H9 (cell line): ENCODE results near the gene CNOT4. TPM values are rescaled to one million over a fixed set of nuclear protein-coding genes. Genes with fewer than 3 reads are reported as not detected.

Source experiments
- DNase-seq: peaks from one replicate; pipeline ENCODE4 v3.0.0-alpha.2; 2017
- H2AFZ ChIP-seq: one replicate; pipeline ENCODE4 v1.6.1; 2013; ENCODE audit warnings: mild to moderate bottlenecking, low read length, control low read depth, moderate library complexity
- H2AK5ac ChIP-seq: 2 replicates; pipeline ENCODE4 v1.6.1; 2013; ENCODE audit warnings: low read length, control low read depth, mixed read lengths; ENCODE audit not compliant: insufficient read length
- H2BK120ac ChIP-seq: one replicate; pipeline ENCODE4 v1.6.1; 2013; ENCODE audit warnings: low read depth, mild to moderate bottlenecking, low read length, control low read depth, inconsistent platforms; ENCODE audit not compliant: poor library complexity, severe bottlenecking
- H2BK12ac ChIP-seq: 2 replicates; pipeline ENCODE4 v1.6.1; 2013; ENCODE audit warnings: low read length, control low read depth, mixed read lengths, low read depth; ENCODE audit not compliant: insufficient read length
- H2BK15ac ChIP-seq: 2 replicates; pipeline ENCODE4 v1.6.1; 2013; ENCODE audit warnings: low read depth, low read length, control low read depth
- H2BK20ac ChIP-seq: one replicate; pipeline ENCODE4 v1.6.1; 2013; ENCODE audit warnings: low read depth, mild to moderate bottlenecking, low read length, control low read depth, inconsistent platforms; ENCODE audit not compliant: poor library complexity, severe bottlenecking
- H2BK5ac ChIP-seq: 2 replicates; pipeline ENCODE4 v1.6.1; 2013; ENCODE audit warnings: low read length, control low read depth, mixed read lengths; ENCODE audit not compliant: insufficient read length
- H3K14ac ChIP-seq: 2 replicates; pipeline ENCODE4 v1.6.1; 2013; ENCODE audit warnings: low read length, control low read depth; ENCODE audit not compliant: insufficient read depth
- H3K18ac ChIP-seq: 2 replicates; pipeline ENCODE4 v1.6.1; 2013; ENCODE audit warnings: low read depth, mild to moderate bottlenecking, mixed read lengths, low read length, control low read depth; ENCODE audit not compliant: insufficient read length
- H3K23ac ChIP-seq: 2 replicates; pipeline ENCODE4 v1.6.1; 2013; ENCODE audit warnings: low read length, control low read depth, mixed read lengths, low read depth; ENCODE audit not compliant: insufficient read length
- H3K23me2 ChIP-seq: 2 replicates; pipeline ENCODE4 v1.6.1; 2013; ENCODE audit warnings: low read depth, mild to moderate bottlenecking, mixed read lengths, low read length, control low read depth; ENCODE audit not compliant: insufficient read length, poor library complexity, severe bottlenecking
- H3K27ac ChIP-seq: 2 replicates; pipeline ENCODE4 v1.5.1; 2013; ENCODE audit warnings: low read length, control low read depth, mixed read lengths, low read depth; ENCODE audit not compliant: insufficient read length
- H3K27me3 ChIP-seq: 2 replicates; pipeline ENCODE4 v1.6.1; 2013; ENCODE audit warnings: low read length, control low read depth, inconsistent platforms; ENCODE audit not compliant: insufficient read depth
- H3K4ac ChIP-seq: 2 replicates; pipeline ENCODE4 v1.6.1; 2013; ENCODE audit warnings: low read depth, mild to moderate bottlenecking, control low read depth, inconsistent platforms, low read length, moderate library complexity
- H3K4me1 ChIP-seq: 2 replicates; pipeline ENCODE4 v1.6.1; 2013; ENCODE audit warnings: low read length, control low read depth, inconsistent platforms; ENCODE audit not compliant: insufficient read depth
- H3K4me2 ChIP-seq: 2 replicates; pipeline ENCODE4 v1.6.1; 2013; ENCODE audit warnings: low read length, control low read depth, mixed read lengths; ENCODE audit not compliant: insufficient read length, insufficient read depth
- H3K56ac ChIP-seq: 2 replicates; pipeline ENCODE4 v1.6.1; 2013; ENCODE audit warnings: low read depth, mild to moderate bottlenecking, mixed read lengths, low read length, control low read depth; ENCODE audit not compliant: insufficient read length
- H3K79me1 ChIP-seq: 2 replicates; pipeline ENCODE4 v1.6.1; 2013; ENCODE audit warnings: low read depth, mild to moderate bottlenecking, moderate library complexity, low read length, control low read depth, inconsistent platforms; ENCODE audit not compliant: insufficient read depth, poor library complexity, severe bottlenecking
- H3K79me2 ChIP-seq: 2 replicates; pipeline ENCODE4 v1.6.1; 2013; ENCODE audit warnings: low read length, control low read depth, inconsistent platforms; ENCODE audit not compliant: insufficient read depth
- H3K9ac ChIP-seq: 2 replicates; pipeline ENCODE4 v1.6.1; 2013; ENCODE audit warnings: low read length, control low read depth, mixed read lengths; ENCODE audit not compliant: insufficient read length; ENCODE audit errors: extremely low read depth
- H3K9me3 ChIP-seq: one replicate; pipeline ENCODE4 v1.6.1; 2013; ENCODE audit warnings: low read depth, low read length, inconsistent platforms; ENCODE audit not compliant: control insufficient read depth
- H3T11ph ChIP-seq: one replicate; pipeline ENCODE4 v1.6.1; 2013; ENCODE audit warnings: mild to moderate bottlenecking, low read length, control low read depth, inconsistent platforms
- H4K20me1 ChIP-seq: one replicate; pipeline ENCODE4 v1.6.1; 2013; ENCODE audit not compliant: control insufficient read depth, insufficient read length, insufficient read depth
- H4K5ac ChIP-seq: 2 replicates; pipeline ENCODE4 v1.6.1; 2013; ENCODE audit warnings: low read depth, mild to moderate bottlenecking, mixed read lengths, low read length, control low read depth; ENCODE audit not compliant: insufficient read length
- H4K8ac ChIP-seq: replicated peaks from 2 replicates; pipeline ENCODE4 v1.6.1; 2013; ENCODE audit warnings: low read length, control low read depth, mixed read lengths, low read depth; ENCODE audit not compliant: insufficient read length
- H4K91ac ChIP-seq: 2 replicates; pipeline ENCODE4 v1.6.1; 2013; ENCODE audit warnings: low read depth, mild to moderate bottlenecking, moderate library complexity, mixed read lengths, low read length, control low read depth; ENCODE audit not compliant: insufficient read length
- H3K27ac Mint-ChIP-seq, 3 experiments: 2 replicates in 2 of 3; 3 replicates in 1 of 3; pipeline ENCODE4 v1.8.0; 2020 to 2021; ENCODE audit warnings: mixed read lengths in 3 of 3, mild to moderate bottlenecking in 1 of 3, moderate library complexity in 1 of 3
- H3K27me3 Mint-ChIP-seq: 2 replicates; pipeline ENCODE4 v1.8.0; 2021; ENCODE audit warnings: low read depth, mild to moderate bottlenecking, moderate library complexity, mixed read lengths
- H3K36me3 Mint-ChIP-seq, 3 experiments: 2 replicates in 2 of 3; 3 replicates in 1 of 3; pipeline ENCODE4 v1.8.0; 2020 to 2021; ENCODE audit warnings: low read depth in 3 of 3, mixed read lengths in 3 of 3; ENCODE audit not compliant: insufficient read depth in 1 of 3
- H3K4me1 Mint-ChIP-seq, 2 experiments: 2 replicates each; pipeline ENCODE4 v1.8.0; 2020; ENCODE audit warnings: mixed read lengths in 2 of 2
- H3K4me3 Mint-ChIP-seq, 2 experiments: 2 replicates in 1 of 2; 3 replicates in 1 of 2; pipeline ENCODE4 v1.8.0; 2020 to 2021; ENCODE audit warnings: mild to moderate bottlenecking in 2 of 2, mixed read lengths in 2 of 2, moderate library complexity in 1 of 2
- H3K9me3 Mint-ChIP-seq, 2 experiments: 2 replicates in 1 of 2; 3 replicates in 1 of 2; pipeline ENCODE4 v1.8.0; 2020; ENCODE audit warnings: mild to moderate bottlenecking in 2 of 2, mixed read lengths in 2 of 2, moderate library complexity in 1 of 2
- WGBS: extraction: QIAGEN DNeasy Blood & Tissue Kit; methylation state at CpG from one replicate; pipeline ENCODE4 v1.1.7; 2013; ENCODE audit warnings: missing lambda C conversion rate, low lambda C conversion rate, mixed read lengths; ENCODE audit not compliant: insufficient read length; ENCODE audit errors: extremely low coverage; 5-methylcytosine and 5-hydroxymethylcytosine counted together
- total RNA-seq: library from RNA; stranded (reverse); gene quantifications from 2 replicates; pipeline ENCODE4 v1.2.1, GENCODE V29; 2021
- TF ChIP-seq, protein P1 (sequence below): fragments of 200-600 bp; sonication (generic); conservative IDR thresholded peaks from 3 replicates; pipeline ENCODE4 v1.8.0; 2021; ENCODE audit warnings: antibody characterized with exemption, mild to moderate bottlenecking

CNOT4 gene
- total RNA-seq, 1 experiment from 2014 or later: 27.4 TPM

DNA sequence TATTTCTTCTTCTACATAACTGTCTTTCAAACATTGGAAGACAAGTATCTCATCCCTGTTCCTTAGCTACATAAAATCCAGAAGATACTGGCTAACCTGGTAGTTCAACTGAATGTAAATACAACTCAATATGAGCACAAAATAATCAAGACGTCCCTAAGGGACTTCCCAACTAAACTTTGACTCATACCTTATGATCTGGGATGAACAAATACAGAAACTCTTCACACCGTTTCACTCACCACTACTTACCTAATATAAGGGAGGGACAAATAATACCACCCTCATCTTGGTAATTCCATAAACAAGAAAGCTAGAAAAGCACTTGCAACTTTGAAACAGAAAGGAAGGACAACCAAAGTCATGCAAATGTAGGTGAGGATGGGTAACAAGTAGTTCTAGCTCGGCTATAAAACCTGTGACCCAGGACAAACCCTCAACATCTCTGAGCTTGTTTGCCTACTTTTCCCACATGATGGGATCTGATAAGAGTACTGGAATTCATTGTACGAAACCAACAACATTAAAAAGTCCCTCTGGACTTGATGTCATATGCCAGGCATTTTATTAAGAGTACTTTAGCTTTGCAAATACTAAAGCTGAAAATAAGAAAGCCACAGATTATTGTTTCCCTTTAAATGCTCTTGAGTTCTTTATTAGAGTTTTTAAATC lies 154.4 kb downstream of the CNOT4 start:
- H2AFZ ChIP-seq: no peak overlapping the region
- H4K91ac ChIP-seq: no peak overlapping the region
- no peak overlapping the region for H4K8ac ChIP-seq
- WGBS: no CpG with 5 or more reads among the region's 4 CpGs
- H3K23me2 ChIP-seq: no peaks in the 10 kb centered on the region
- no peak overlapping the region for H3K23ac ChIP-seq
- no peak overlapping the region for H2BK12ac ChIP-seq
- H3K9me3 ChIP-seq: no peaks in the 10 kb centered on the region
- Mint-ChIP-seq H3K4me1 (peaks cover 8% of the 10 kb centered on the region in 2 experiments; a peak in 3 of 4 replicates), H3K4me3 (no peak overlapping the region), H3K27ac (no peak overlapping the region), H3K27me3 (no peaks in the 10 kb centered on the region), H3K36me3 (no peaks in the 10 kb centered on the region), H3K9me3 (no peaks in the 10 kb centered on the region)
- H3K4ac ChIP-seq: no peak overlapping the region
- no peaks in the 10 kb centered on the region for H3K79me2 ChIP-seq
- no peak overlapping the region for H2BK15ac ChIP-seq
- H2BK20ac ChIP-seq: no peak overlapping the region
- H3K4me2 ChIP-seq: no peak overlapping the region
- no peak overlapping the region for H3K18ac ChIP-seq
- no peak overlapping the region for H3K56ac ChIP-seq
- H3K9ac ChIP-seq: no peak overlapping the region
- H3K79me1 ChIP-seq: no peaks in the 10 kb centered on the region
- no peak overlapping the region for H2AK5ac ChIP-seq
- no peaks in the 10 kb centered on the region for H3K4me1 ChIP-seq
- H2BK120ac ChIP-seq: no peak overlapping the region
- H4K5ac ChIP-seq: no peak overlapping the region
- H4K20me1 ChIP-seq: no peaks in the 10 kb centered on the region
- H2BK5ac ChIP-seq: no peak overlapping the region
- no peak for DNase-seq
- H3K14ac ChIP-seq: no peak overlapping the region
- no peaks in the 10 kb centered on the region for H3K27me3 ChIP-seq
- no peak overlapping the region for H3K27ac ChIP-seq
- no peak overlapping the region for H3T11ph ChIP-seq
- TF ChIP-seq, protein P1, sequence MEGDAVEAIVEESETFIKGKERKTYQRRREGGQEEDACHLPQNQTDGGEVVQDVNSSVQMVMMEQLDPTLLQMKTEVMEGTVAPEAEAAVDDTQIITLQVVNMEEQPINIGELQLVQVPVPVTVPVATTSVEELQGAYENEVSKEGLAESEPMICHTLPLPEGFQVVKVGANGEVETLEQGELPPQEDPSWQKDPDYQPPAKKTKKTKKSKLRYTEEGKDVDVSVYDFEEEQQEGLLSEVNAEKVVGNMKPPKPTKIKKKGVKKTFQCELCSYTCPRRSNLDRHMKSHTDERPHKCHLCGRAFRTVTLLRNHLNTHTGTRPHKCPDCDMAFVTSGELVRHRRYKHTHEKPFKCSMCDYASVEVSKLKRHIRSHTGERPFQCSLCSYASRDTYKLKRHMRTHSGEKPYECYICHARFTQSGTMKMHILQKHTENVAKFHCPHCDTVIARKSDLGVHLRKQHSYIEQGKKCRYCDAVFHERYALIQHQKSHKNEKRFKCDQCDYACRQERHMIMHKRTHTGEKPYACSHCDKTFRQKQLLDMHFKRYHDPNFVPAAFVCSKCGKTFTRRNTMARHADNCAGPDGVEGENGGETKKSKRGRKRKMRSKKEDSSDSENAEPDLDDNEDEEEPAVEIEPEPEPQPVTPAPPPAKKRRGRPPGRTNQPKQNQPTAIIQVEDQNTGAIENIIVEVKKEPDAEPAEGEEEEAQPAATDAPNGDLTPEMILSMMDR: no peak
